ENCODE data around the gene CHMP4A.

DNA sequence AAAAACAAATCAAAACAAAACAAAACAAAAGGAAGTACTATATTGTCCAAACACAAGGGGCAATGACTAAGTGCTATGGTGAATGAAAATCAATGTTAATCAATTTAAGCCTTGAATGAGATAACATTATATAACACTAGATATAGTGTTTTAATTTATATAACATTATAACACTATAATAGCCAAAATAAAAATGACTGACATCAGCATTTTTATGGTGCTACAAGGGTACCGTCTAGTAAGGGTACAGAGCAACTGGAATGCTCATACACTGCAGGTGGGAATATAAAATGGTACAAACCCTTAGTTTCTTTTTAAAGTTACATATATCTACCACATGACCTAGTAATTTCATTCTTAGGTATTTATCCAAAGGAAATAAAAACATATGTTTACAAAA, 13.2 kb upstream of the CHMP4A start:
- TF ChIP-seq, protein P1, sequence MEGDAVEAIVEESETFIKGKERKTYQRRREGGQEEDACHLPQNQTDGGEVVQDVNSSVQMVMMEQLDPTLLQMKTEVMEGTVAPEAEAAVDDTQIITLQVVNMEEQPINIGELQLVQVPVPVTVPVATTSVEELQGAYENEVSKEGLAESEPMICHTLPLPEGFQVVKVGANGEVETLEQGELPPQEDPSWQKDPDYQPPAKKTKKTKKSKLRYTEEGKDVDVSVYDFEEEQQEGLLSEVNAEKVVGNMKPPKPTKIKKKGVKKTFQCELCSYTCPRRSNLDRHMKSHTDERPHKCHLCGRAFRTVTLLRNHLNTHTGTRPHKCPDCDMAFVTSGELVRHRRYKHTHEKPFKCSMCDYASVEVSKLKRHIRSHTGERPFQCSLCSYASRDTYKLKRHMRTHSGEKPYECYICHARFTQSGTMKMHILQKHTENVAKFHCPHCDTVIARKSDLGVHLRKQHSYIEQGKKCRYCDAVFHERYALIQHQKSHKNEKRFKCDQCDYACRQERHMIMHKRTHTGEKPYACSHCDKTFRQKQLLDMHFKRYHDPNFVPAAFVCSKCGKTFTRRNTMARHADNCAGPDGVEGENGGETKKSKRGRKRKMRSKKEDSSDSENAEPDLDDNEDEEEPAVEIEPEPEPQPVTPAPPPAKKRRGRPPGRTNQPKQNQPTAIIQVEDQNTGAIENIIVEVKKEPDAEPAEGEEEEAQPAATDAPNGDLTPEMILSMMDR (IDR thresholded peaks at IDR 0.05; ENCODE audit: poor library complexity, severe bottlenecking): no peak
- TF ChIP-seq MXI1 (conservative IDR thresholded peaks at IDR 0.05; ENCODE audit: poor library complexity, severe bottlenecking) (no peak), TAF1 (IDR thresholded peaks at IDR 0.05; ENCODE audit: low read depth) (no peak), RAD21 (conservative IDR thresholded peaks at IDR 0.05) (no peak), EP300 (conservative IDR thresholded peaks at IDR 0.05; ENCODE audit: poor library complexity, severe bottlenecking) (no peak)

Measured in neural cell (in vitro differentiated cells).